HEK293T (cell line): ENCODE measurements around the gene LRRC28.

Experiments used
- ARNT ChIP-seq: fragments of 450-650 bp; IDR thresholded peaks from 2 replicates; pipeline ENCODE4 v1.6.1; 2017; ENCODE audit warnings: mild to moderate bottlenecking
- BHLHE40 ChIP-seq: fragments of 450-650 bp; IDR thresholded peaks from 2 replicates; pipeline ENCODE4 v1.6.1; 2016; ENCODE audit warnings: mild to moderate bottlenecking, moderate library complexity, borderline replicate concordance
- CTBP1 ChIP-seq: fragments of 450-650 bp; IDR thresholded peaks from 2 replicates; pipeline ENCODE4 v1.6.1; 2016; ENCODE audit warnings: borderline replicate concordance
- ELF4 ChIP-seq: fragments of 450-650 bp; IDR thresholded peaks from 2 replicates; pipeline ENCODE4 v1.6.1; 2017; ENCODE audit warnings: antibody characterized with exemption
- FOXK2 ChIP-seq: fragments of 450-650 bp; IDR thresholded peaks from 2 replicates; pipeline ENCODE4 v1.6.1; 2016; ENCODE audit warnings: mild to moderate bottlenecking
- FOXM1 ChIP-seq: fragments of 450-650 bp; IDR thresholded peaks from 2 replicates; pipeline ENCODE4 v1.6.1; 2017; ENCODE audit warnings: mild to moderate bottlenecking, borderline replicate concordance
- HDGF ChIP-seq: fragments of 450-650 bp; IDR thresholded peaks from 2 replicates; pipeline ENCODE4 v1.6.1; 2017; ENCODE audit warnings: antibody characterized with exemption, borderline replicate concordance
- LEF1 ChIP-seq: fragments of 450-650 bp; IDR thresholded peaks from 2 replicates; pipeline ENCODE4 v1.6.1; 2017; ENCODE audit warnings: mild to moderate bottlenecking, borderline replicate concordance
- NFRKB ChIP-seq: fragments of 450-650 bp; IDR thresholded peaks from 2 replicates; pipeline ENCODE4 v1.6.1; 2016; ENCODE audit warnings: mild to moderate bottlenecking, moderate library complexity
- SP1 ChIP-seq: fragments of 450-650 bp; IDR thresholded peaks from 2 replicates; pipeline ENCODE4 v1.6.1; 2017
- SUZ12 ChIP-seq: fragments of 450-650 bp; IDR thresholded peaks from 2 replicates; pipeline ENCODE4 v1.6.1; 2016; ENCODE audit warnings: mild to moderate bottlenecking
- TARDBP ChIP-seq: fragments of 450-650 bp; IDR thresholded peaks from 2 replicates; pipeline ENCODE4 v1.6.1; 2016
- ZNF384 ChIP-seq: fragments of 450-650 bp; IDR thresholded peaks from 2 replicates; pipeline ENCODE4 v1.6.1; 2016

- TF ChIP-seq BHLHE40: no peak
- no peak for TF ChIP-seq TARDBP
- no peak for TF ChIP-seq SP1
- TF ChIP-seq ZNF384: no peak
- no peak for TF ChIP-seq NFRKB
- TF ChIP-seq FOXM1: no peak
- no peak for TF ChIP-seq ARNT
- no peak for TF ChIP-seq FOXK2
- TF ChIP-seq ELF4: no peak
- TF ChIP-seq SUZ12: no peak
- no peak for TF ChIP-seq LEF1
- TF ChIP-seq HDGF: no peak
- no peak for TF ChIP-seq CTBP1
Observed at GRCh38 chr15:99331381-99331780, 80.1 kb downstream of the LRRC28 start.
